A549 (cell line): ENCODE data around the gene CTCFL. TPM values are rescaled to one million over a fixed set of nuclear protein-coding genes. Genes with fewer than 3 reads are reported as not detected.

ENCODE experiments used
- ATAC-seq, 2 experiments: fragments of 200-7000 bp in 1 of 2; fragments of >200 bp in 1 of 2; cut with Nextera tagmentation in 1 of 2; cut with Tn5 transposase in 1 of 2; 3 replicates each; pipeline versions ENCODE4 v1.8.0 to v1.9.1; 2018 to 2020; ENCODE audit warnings: mild to moderate bottlenecking in 1 of 2, moderate library complexity in 1 of 2
- CTCF ChIA-PET: fragments of 300-600 bp; sonication (Branson Sonifier 250); formaldehyde crosslinking; extraction: SDS; loops from one replicate; lab custom pipeline; 2021; ENCODE audit warnings: antibody characterized with exemption, inconsistent platforms; lab: Yijun Ruan, JAX
- POLR2A ChIA-PET: fragments of 350-600 bp; formaldehyde crosslinking; extraction: SDS; loops from one replicate; lab custom pipeline; 2021; ENCODE audit warnings: antibody characterized with exemption, inconsistent platforms; lab: Yijun Ruan, JAX
- DNase-seq, 2 experiments: peaks; one replicate each; pipeline versions ENCODE4 v3.0.0 to v3.0.0-alpha.2; 2011 to 2016; ENCODE audit warnings: low read depth in 1 of 2, low spot score in 1 of 2
- FAIRE-seq: peaks from 2 replicates; lab custom pipeline; 2011; peaks lifted over from hg19 to GRCh38; lab: Jason Lieb, UNC
- H3K27ac ChIP-seq, 2 experiments: fragments of >200 bp; sonication (Bioruptor Twin); formaldehyde crosslinking; 3 replicates each; pipeline ENCODE4 v1.5.1; 2016 to 2017
- H3K4me1 ChIP-seq: fragments of >200 bp; sonication (Bioruptor Twin); formaldehyde crosslinking; 3 replicates; pipeline ENCODE4 v1.6.1; 2016
- H3K4me2 ChIP-seq: fragments of >200 bp; sonication (Bioruptor Twin); formaldehyde crosslinking; 3 replicates; pipeline ENCODE4 v1.6.1; 2016
- H3K4me3 ChIP-seq: fragments of >200 bp; sonication (Bioruptor Twin); formaldehyde crosslinking; 3 replicates; pipeline ENCODE4 v1.5.1; 2016
- H3K9me3 ChIP-seq: fragments of >200 bp; sonication (Bioruptor Twin); formaldehyde crosslinking; 3 replicates; pipeline ENCODE4 v1.6.1; 2016
- ATOH8 ChIP-seq: fragments of 250-450 bp; sonication (Bioruptor Pico); IDR thresholded peaks from 2 replicates; pipeline ENCODE4 v1.5.0; 2020; ENCODE audit warnings: low read depth, mild to moderate bottlenecking, moderate library complexity
- BHLHE40 ChIP-seq: IDR thresholded peaks from 2 replicates; pipeline ENCODE4 v1.6.1; 2012; ENCODE audit warnings: low read depth, low read length, inconsistent platforms
- CHD4 ChIP-seq: fragments of 200-600 bp; sonication (generic); IDR thresholded peaks from 2 replicates; pipeline ENCODE4 v1.6.1; 2016; ENCODE audit warnings: antibody characterized with exemption, mild to moderate bottlenecking, borderline replicate concordance
- EP300 ChIP-seq, 2 experiments: fragments of >200 bp; sonication (Bioruptor Twin); formaldehyde crosslinking; IDR thresholded peaks; 2 replicates in 1 of 2; 3 replicates in 1 of 2; pipeline ENCODE4 v1.6.1; 2016 to 2017
- ESRRA ChIP-seq: fragments of 150-350 bp; IDR thresholded peaks from 2 replicates; pipeline ENCODE4 v1.6.1; 2014; ENCODE audit warnings: mild to moderate bottlenecking, low read length, borderline replicate concordance
- GATA3 ChIP-seq: IDR thresholded peaks from 2 replicates; pipeline ENCODE4 v1.6.1; 2012; ENCODE audit warnings: borderline replicate concordance
- HEYL ChIP-seq: fragments of 250-450 bp; sonication (Bioruptor Pico); IDR thresholded peaks from 2 replicates; pipeline ENCODE4 v1.8.0; 2021; ENCODE audit warnings: mild to moderate bottlenecking, moderate library complexity
- HOXB13 ChIP-seq: fragments of 250-450 bp; sonication (Bioruptor Pico); IDR thresholded peaks from 2 replicates; pipeline ENCODE4 v1.5.0; 2020; ENCODE audit warnings: low read depth, mild to moderate bottlenecking, moderate library complexity
- HOXB5 ChIP-seq: fragments of 250-450 bp; sonication (Bioruptor Pico); IDR thresholded peaks from 2 replicates; pipeline ENCODE4 v1.5.0; 2020; ENCODE audit warnings: mild to moderate bottlenecking, moderate library complexity
- MAFK ChIP-seq: fragments of 450-650 bp; IDR thresholded peaks from 2 replicates; pipeline ENCODE4 v1.6.1; 2014; ENCODE audit not compliant: partially characterized antibody
- NFE2L2 ChIP-seq: fragments of 150-350 bp; conservative IDR thresholded peaks from 2 replicates; pipeline ENCODE4 v1.6.1; 2014; ENCODE audit warnings: low read length
- PHF8 ChIP-seq: fragments of 200-600 bp; sonication (generic); IDR thresholded peaks from 2 replicates; pipeline ENCODE4 v1.6.1; 2016; ENCODE audit warnings: low read depth, mild to moderate bottlenecking, antibody characterized with exemption, moderate library complexity, borderline replicate concordance
- RAD21 ChIP-seq, 2 experiments: fragments of >200 bp in 1 of 2; sonication (Bioruptor Twin) in 1 of 2; formaldehyde crosslinking in 1 of 2; IDR thresholded peaks in 1 of 2; conservative IDR thresholded peaks in 1 of 2; 2 replicates in 1 of 2; 3 replicates in 1 of 2; pipeline ENCODE4 v1.6.1; 2012 to 2018; ENCODE audit warnings: inconsistent platforms in 1 of 2
- RCOR1 ChIP-seq: fragments of 150-350 bp; IDR thresholded peaks from 2 replicates; pipeline ENCODE4 v1.6.1; 2014; ENCODE audit warnings: antibody characterized with exemption, low read length, low read depth
- SMC3 ChIP-seq: fragments of >200 bp; sonication (Bioruptor Twin); formaldehyde crosslinking; IDR thresholded peaks from 3 replicates; pipeline ENCODE4 v1.6.1; 2018; ENCODE audit warnings: inconsistent platforms
- TP53 ChIP-seq: fragments of 250-450 bp; sonication (Bioruptor Pico); IDR thresholded peaks from 2 replicates; pipeline ENCODE4 v1.5.0; 2021; ENCODE audit warnings: mild to moderate bottlenecking, moderate library complexity
- ZC3H11A ChIP-seq: fragments of 450-650 bp; IDR thresholded peaks from 2 replicates; pipeline ENCODE4 v1.6.1; 2014; ENCODE audit warnings: antibody characterized with exemption, mild to moderate bottlenecking
- WGBS: methylation state at CpG from one replicate; pipeline ENCODE4 v1.1.6; 2017; ENCODE audit errors: missing lambda C conversion rate; 5-methylcytosine and 5-hydroxymethylcytosine counted together
- polyA plus RNA-seq, 4 experiments: library from polyadenylated mRNA; depleted of rRNA in 3 of 4; stranded (reverse); fragments of >200 nt; fragmentation: RNase III in 1 of 4; extraction: RNeasy Plus Mini Kit Qiagen cat#74134 plus additional on column Dnase treatment in 1 of 4; gene quantifications; 2 replicates in 3 of 4; 3 replicates in 1 of 4; pipeline ENCODE4 v1.2.3, GENCODE V29; 2011 to 2017
- TF ChIP-seq, protein P1 (sequence below): fragments of 200-600 bp; sonication (generic); IDR thresholded peaks from 2 replicates; pipeline ENCODE4 v1.6.1; 2016; ENCODE audit warnings: antibody characterized with exemption, mild to moderate bottlenecking, moderate library complexity

The CTCFL gene
- polyA plus RNA-seq, 2 of the 4 experiments (the other 2 are of a cell fraction), result 0.03 TPM

DNA sequence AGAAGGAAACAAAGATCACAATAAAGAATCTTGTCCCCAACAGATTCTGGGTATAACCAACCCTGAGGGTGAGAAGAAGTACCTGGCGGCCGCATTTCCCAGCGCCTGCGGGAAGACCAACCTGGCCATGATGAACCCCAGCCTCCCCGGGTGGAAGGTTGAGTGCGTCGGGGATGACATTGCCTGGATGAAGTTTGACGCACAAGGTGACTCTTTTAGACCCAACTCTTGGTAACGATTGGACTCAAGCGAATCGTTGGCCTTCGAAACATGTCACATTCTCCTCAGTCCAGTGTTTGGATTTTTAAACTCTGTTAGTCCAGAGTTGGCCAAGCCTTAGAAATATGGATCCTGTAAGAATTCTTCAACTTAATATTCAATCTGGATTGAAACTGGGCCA is 38.6 kb upstream of the CTCFL start:
- FAIRE-seq, result no peak
- TF ChIP-seq RCOR1 (no peak), TP53 (CRISPR knock-in tag) (no peak), RAD21 (conservative IDR thresholded peaks at IDR 0.05 in 1 of 2, IDR thresholded peaks at IDR 0.05 in 1 of 2) (no peak), BHLHE40 (no peak)
- H3K9me3 ChIP-seq, result no peaks in the 10 kb centered on the region
- DNase-seq, result no peak
- CTCF ChIA-PET, result interaction anchor here (2.2 kb wide), 1 partner anchor 20 kb away, joined by 7 read pairs; no protein-coding TSS in a partner anchor
- H3K27ac ChIP-seq, result no peak overlapping the region
- WGBS, result 76% methylated on average over 12 of the region's 12 CpGs
- no peak for ATAC-seq
- POLR2A ChIA-PET, result no interaction called here
- no peak overlapping the region for H3K4me3 ChIP-seq
- H3K4me1 ChIP-seq, result peaks cover 22% of the 10 kb centered on the region
- no peak overlapping the region for H3K4me2 ChIP-seq

GRCh38 chr20:57562541-57563465 is 37.9 kb upstream of the CTCFL start:
- no peak for ATAC-seq
- no peak overlapping the region for H3K27ac ChIP-seq
- CTCF ChIA-PET, result interaction anchor here (0.7 to 1.6 kb wide), 5 partner anchors 9 to 1933 kb away, joined by 3 to 5 read pairs (median 3); no protein-coding TSS in a partner anchor
- peaks cover 24% of the 10 kb centered on the region for H3K4me1 ChIP-seq
- no peak overlapping the region for H3K4me2 ChIP-seq
- POLR2A ChIA-PET, result no interaction called here
- H3K9me3 ChIP-seq, result no peaks in the 10 kb centered on the region
- DNase-seq, result no peak
- WGBS, result 68% methylated on average over 35 of the region's 35 CpGs
- H3K4me3 ChIP-seq, result no peak overlapping the region
- no peak for TF ChIP-seq HOXB5 (CRISPR knock-in tag)
- no peak for TF ChIP-seq ZC3H11A
- no peak for TF ChIP-seq NFE2L2
- TF ChIP-seq ESRRA, result no peak
- TF ChIP-seq GATA3, result no peak
- TF ChIP-seq ATOH8 (CRISPR knock-in tag), result no peak
- no peak for TF ChIP-seq MAFK
- FAIRE-seq, result no peak

- TF ChIP-seq EP300 (IDR thresholded peaks at IDR 0.05) (no peak), PHF8 (no peak), BHLHE40 (no peak), HEYL (no peak), HOXB5 (CRISPR knock-in tag) (no peak), TP53 (CRISPR knock-in tag) (no peak), SMC3 (no peak), HOXB13 (CRISPR knock-in tag) (no peak), NFE2L2 (no peak), CHD4 (no peak)
- TF ChIP-seq, protein P1, sequence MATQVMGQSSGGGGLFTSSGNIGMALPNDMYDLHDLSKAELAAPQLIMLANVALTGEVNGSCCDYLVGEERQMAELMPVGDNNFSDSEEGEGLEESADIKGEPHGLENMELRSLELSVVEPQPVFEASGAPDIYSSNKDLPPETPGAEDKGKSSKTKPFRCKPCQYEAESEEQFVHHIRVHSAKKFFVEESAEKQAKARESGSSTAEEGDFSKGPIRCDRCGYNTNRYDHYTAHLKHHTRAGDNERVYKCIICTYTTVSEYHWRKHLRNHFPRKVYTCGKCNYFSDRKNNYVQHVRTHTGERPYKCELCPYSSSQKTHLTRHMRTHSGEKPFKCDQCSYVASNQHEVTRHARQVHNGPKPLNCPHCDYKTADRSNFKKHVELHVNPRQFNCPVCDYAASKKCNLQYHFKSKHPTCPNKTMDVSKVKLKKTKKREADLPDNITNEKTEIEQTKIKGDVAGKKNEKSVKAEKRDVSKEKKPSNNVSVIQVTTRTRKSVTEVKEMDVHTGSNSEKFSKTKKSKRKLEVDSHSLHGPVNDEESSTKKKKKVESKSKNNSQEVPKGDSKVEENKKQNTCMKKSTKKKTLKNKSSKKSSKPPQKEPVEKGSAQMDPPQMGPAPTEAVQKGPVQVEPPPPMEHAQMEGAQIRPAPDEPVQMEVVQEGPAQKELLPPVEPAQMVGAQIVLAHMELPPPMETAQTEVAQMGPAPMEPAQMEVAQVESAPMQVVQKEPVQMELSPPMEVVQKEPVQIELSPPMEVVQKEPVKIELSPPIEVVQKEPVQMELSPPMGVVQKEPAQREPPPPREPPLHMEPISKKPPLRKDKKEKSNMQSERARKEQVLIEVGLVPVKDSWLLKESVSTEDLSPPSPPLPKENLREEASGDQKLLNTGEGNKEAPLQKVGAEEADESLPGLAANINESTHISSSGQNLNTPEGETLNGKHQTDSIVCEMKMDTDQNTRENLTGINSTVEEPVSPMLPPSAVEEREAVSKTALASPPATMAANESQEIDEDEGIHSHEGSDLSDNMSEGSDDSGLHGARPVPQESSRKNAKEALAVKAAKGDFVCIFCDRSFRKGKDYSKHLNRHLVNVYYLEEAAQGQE, result no peak
- peaks cover 24% of the 10 kb centered on the region for H3K4me1 ChIP-seq
- 67% methylated on average over 23 of the region's 24 CpGs for WGBS
- H3K27ac ChIP-seq, result no peak overlapping the region
- no peaks in the 10 kb centered on the region for H3K9me3 ChIP-seq
- CTCF ChIA-PET, result interaction anchor here (0.7 to 2.6 kb wide), 7 partner anchors 11 to 55 kb away, joined by 3 to 6 read pairs (median 3); no protein-coding TSS in a partner anchor
- peak overlapping the region; percentile 30; the same call in 1 of the 3 replicates for H3K4me2 ChIP-seq
- DNase-seq (no peak), FAIRE-seq (no peak), ATAC-seq (no peak)
- POLR2A ChIA-PET, result no interaction called here
- no peak overlapping the region for H3K4me3 ChIP-seq
Measured at GRCh38 chr20:57561356-57562279, 36.7 kb upstream of the CTCFL start.
